Fibroblast of lung (primary cell): ENCODE data around the gene TRPC4AP. TPM values are rescaled to one million over a fixed set of nuclear protein-coding genes. Genes with fewer than 3 reads are reported as not detected.

ENCODE experiments used
- DNase-seq, 2 donors: peaks; one replicate each; pipeline versions ENCODE4 v3.0.0 to v3.0.0-alpha.2; 2010; ENCODE audit warnings: low read depth in 2 of 2
- H2AFZ ChIP-seq: 2 replicates; pipeline ENCODE4 v1.5.1; 2012; ENCODE audit warnings: low read length, control low read depth, inconsistent platforms
- H3K27ac ChIP-seq: 2 replicates; pipeline ENCODE4 v1.5.1; 2011; ENCODE audit warnings: low read length, control low read depth; ENCODE audit not compliant: insufficient read depth
- H3K27me3 ChIP-seq: 2 replicates; pipeline ENCODE4 v1.5.1; 2011; ENCODE audit warnings: mild to moderate bottlenecking, low read length; ENCODE audit not compliant: control insufficient read depth, insufficient read depth
- H3K36me3 ChIP-seq: 2 replicates; pipeline ENCODE4 v1.5.1; 2011; ENCODE audit warnings: low read length; ENCODE audit not compliant: control insufficient read depth, insufficient read depth
- H3K4me1 ChIP-seq: 2 replicates; pipeline ENCODE4 v1.5.1; 2011; ENCODE audit warnings: low read length; ENCODE audit not compliant: control insufficient read depth, insufficient read depth; ENCODE audit errors: extremely low read depth
- H3K4me2 ChIP-seq: 2 replicates; pipeline ENCODE4 v1.5.1; 2011; ENCODE audit warnings: low read length, control low read depth; ENCODE audit not compliant: insufficient read depth; ENCODE audit errors: extremely low read depth
- H3K4me3 ChIP-seq, 4 experiments: fragments of 200-600 bp in 1 of 4; sonication (generic) in 1 of 4; replicated peaks in 1 of 4; 2 replicates each; pipeline ENCODE4 v1.5.1; 2011 to 2016; ENCODE audit warnings: low read length in 4 of 4, low read depth in 3 of 4, mild to moderate bottlenecking in 3 of 4, control low read depth in 2 of 4, inconsistent platforms in 1 of 4, mixed read lengths in 1 of 4; ENCODE audit not compliant: insufficient read depth in 1 of 4; ENCODE audit errors: control extremely low read depth in 1 of 4
- H3K79me2 ChIP-seq: 2 replicates; pipeline ENCODE4 v1.5.1; 2012; ENCODE audit warnings: mild to moderate bottlenecking, low read length, inconsistent platforms; ENCODE audit not compliant: control insufficient read depth, insufficient read depth
- H3K9ac ChIP-seq: 2 replicates; pipeline ENCODE4 v1.5.1; 2011; ENCODE audit warnings: mild to moderate bottlenecking, low read length, control low read depth; ENCODE audit not compliant: insufficient read depth
- H3K9me3 ChIP-seq: 2 replicates; pipeline ENCODE4 v1.5.1; 2012; ENCODE audit warnings: low read depth, low read length; ENCODE audit not compliant: control insufficient read depth, insufficient read depth
- H4K20me1 ChIP-seq: 2 replicates; pipeline ENCODE4 v1.5.1; 2011; ENCODE audit warnings: low read length; ENCODE audit not compliant: control insufficient read depth, insufficient read depth; ENCODE audit errors: extremely low read depth
- EZH2 ChIP-seq: IDR thresholded peaks from 2 replicates; pipeline ENCODE4 v1.5.1; 2012; ENCODE audit warnings: low read length, control low read depth, mild to moderate bottlenecking; ENCODE audit errors: missing control alignments
- polyA plus RNA-seq, 2 donors: library from polyadenylated mRNA; depleted of rRNA in 1 of 2; stranded (reverse) in 1 of 2; unstranded in 1 of 2; fragments of >200 nt; gene quantifications; 2 replicates each; pipeline ENCODE4 v1.2.1, GENCODE V29; 2011 to 2012; ENCODE audit warnings: missing spikeins in 1 of 2
- total RNA-seq: library from RNA; depleted of rRNA; stranded (reverse); fragments of >200 nt; gene quantifications from 2 replicates; pipeline ENCODE4 v1.2.1, GENCODE V29; 2014
- TF ChIP-seq, protein P1 (sequence below), 2 donors: IDR thresholded peaks in 1 of 2; conservative IDR thresholded peaks in 1 of 2; 1 replicate in 1 of 2; 2 replicates in 1 of 2; pipeline ENCODE4 v1.5.1; 2011 to 2012; ENCODE audit warnings: low read length in 2 of 2, control low read depth in 1 of 2, inconsistent platforms in 1 of 2, low read depth in 1 of 2, mild to moderate bottlenecking in 1 of 2

TRPC4AP gene
- total and polyA plus RNA-seq, 2 donors (not counting 1 experiment from before 2014, with no cell fraction given): 63.1 to 89.7 TPM

- Histone ChIP-seq H3K27me3 (no peaks in the 10 kb centered on the region), H3K4me3 (no peak overlapping the region), H3K4me2 (no peak overlapping the region), H4K20me1 (no peaks in the 10 kb centered on the region), H2AFZ (no peak overlapping the region), H3K27ac (no peak overlapping the region), H3K9me3 (no peaks in the 10 kb centered on the region), H3K79me2 (no peaks in the 10 kb centered on the region), H3K4me1 (no peaks in the 10 kb centered on the region), H3K9ac (no peak overlapping the region), H3K36me3 (no peaks in the 10 kb centered on the region)
- no peak for DNase-seq
- TF ChIP-seq EZH2: no peak
- TF ChIP-seq, protein P1, sequence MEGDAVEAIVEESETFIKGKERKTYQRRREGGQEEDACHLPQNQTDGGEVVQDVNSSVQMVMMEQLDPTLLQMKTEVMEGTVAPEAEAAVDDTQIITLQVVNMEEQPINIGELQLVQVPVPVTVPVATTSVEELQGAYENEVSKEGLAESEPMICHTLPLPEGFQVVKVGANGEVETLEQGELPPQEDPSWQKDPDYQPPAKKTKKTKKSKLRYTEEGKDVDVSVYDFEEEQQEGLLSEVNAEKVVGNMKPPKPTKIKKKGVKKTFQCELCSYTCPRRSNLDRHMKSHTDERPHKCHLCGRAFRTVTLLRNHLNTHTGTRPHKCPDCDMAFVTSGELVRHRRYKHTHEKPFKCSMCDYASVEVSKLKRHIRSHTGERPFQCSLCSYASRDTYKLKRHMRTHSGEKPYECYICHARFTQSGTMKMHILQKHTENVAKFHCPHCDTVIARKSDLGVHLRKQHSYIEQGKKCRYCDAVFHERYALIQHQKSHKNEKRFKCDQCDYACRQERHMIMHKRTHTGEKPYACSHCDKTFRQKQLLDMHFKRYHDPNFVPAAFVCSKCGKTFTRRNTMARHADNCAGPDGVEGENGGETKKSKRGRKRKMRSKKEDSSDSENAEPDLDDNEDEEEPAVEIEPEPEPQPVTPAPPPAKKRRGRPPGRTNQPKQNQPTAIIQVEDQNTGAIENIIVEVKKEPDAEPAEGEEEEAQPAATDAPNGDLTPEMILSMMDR (conservative IDR thresholded peaks at IDR 0.05 in 1 of 2, IDR thresholded peaks at IDR 0.05 in 1 of 2; ENCODE audit: low read depth in 1 of 2, low read length in 2 of 2): no peak
Measured at GRCh38 chr20:34964486-34964885, 128.1 kb downstream of the TRPC4AP start.

GRCh38 chr20:34956751-34957472, 135.7 kb downstream of the TRPC4AP start:
- Histone ChIP-seq H3K79me2 (peaks cover 7% of the 10 kb centered on the region), H2AFZ (peak overlapping the region; percentile 26), H3K4me2 (no peak overlapping the region), H3K4me1 (peaks cover 4% of the 10 kb centered on the region), H3K27me3 (no peaks in the 10 kb centered on the region), H4K20me1 (no peaks in the 10 kb centered on the region), H3K27ac (no peak overlapping the region), H3K4me3 (no peak overlapping the region), H3K9ac (no peak overlapping the region), H3K36me3 (no peaks in the 10 kb centered on the region), H3K9me3 (no peaks in the 10 kb centered on the region)
- DNase-seq: no peak
- no peak for TF ChIP-seq EZH2
- TF ChIP-seq, protein P1 (conservative IDR thresholded peaks at IDR 0.05 in 1 of 2, IDR thresholded peaks at IDR 0.05 in 1 of 2; ENCODE audit: low read depth in 1 of 2, low read length in 2 of 2): no peak

GRCh38 chr20:34956041-34956458, 136.6 kb downstream of the TRPC4AP start:
- DNase-seq: no peak
- peak overlapping the region; percentile 99 for H3K4me2 ChIP-seq
- H3K9ac ChIP-seq: peak overlapping the region; percentile 86
- peak overlapping the region; percentile 90 for H3K27ac ChIP-seq
- H3K27me3 ChIP-seq: no peaks in the 10 kb centered on the region
- peak overlapping the region; percentile 89 for H2AFZ ChIP-seq
- peak overlapping the region; percentile 46 to 92 (median 80) for H3K4me3 ChIP-seq
- H3K4me1 ChIP-seq: peaks cover 4% of the 10 kb centered on the region
- no peak for TF ChIP-seq EZH2
- TF ChIP-seq, protein P1 (conservative IDR thresholded peaks at IDR 0.05 in 1 of 2, IDR thresholded peaks at IDR 0.05 in 1 of 2; ENCODE audit: low read depth in 1 of 2, low read length in 2 of 2): no peak
- no peaks in the 10 kb centered on the region for H4K20me1 ChIP-seq
- H3K36me3 ChIP-seq: no peaks in the 10 kb centered on the region
- H3K79me2 ChIP-seq: peaks cover 7% of the 10 kb centered on the region
- no peaks in the 10 kb centered on the region for H3K9me3 ChIP-seq
